K562 (cell line): ENCODE measurements around the gene SRGAP3.

Experiments
- DEAF1 ChIP-seq: fragments of 450-650 bp; formaldehyde crosslinking; IDR thresholded peaks from 2 replicates; pipeline ENCODE4 v1.4.0; 2020; ENCODE audit warnings: mild to moderate bottlenecking, moderate library complexity
- FOXP1 ChIP-seq: sonication (generic); formaldehyde crosslinking; IDR thresholded peaks from 2 replicates; pipeline ENCODE4 v1.8.0; 2022; ENCODE audit warnings: mild to moderate bottlenecking, missing genetic modification reagents
- IFI16 ChIP-seq: fragments of 250-450 bp; sonication (Bioruptor Pico); IDR thresholded peaks from 2 replicates; pipeline ENCODE4 v2.1.2; 2022; ENCODE audit warnings: mild to moderate bottlenecking, inconsistent platforms
- RAD21 ChIP-seq, 2 experiments: fragments of 250-450 bp in 1 of 2; fragments of 450-650 bp in 1 of 2; sonication (Bioruptor Pico) in 1 of 2; formaldehyde crosslinking in 1 of 2; IDR thresholded peaks in 1 of 2; conservative IDR thresholded peaks in 1 of 2; 2 replicates each; pipeline versions ENCODE4 v1.4.0 to v1.8.0; 2020 to 2022; ENCODE audit warnings: mild to moderate bottlenecking in 2 of 2, moderate library complexity in 1 of 2
- SAFB ChIP-seq: fragments of 200-400 bp; formaldehyde crosslinking; IDR thresholded peaks from 2 replicates; pipeline ENCODE4 v1.6.1; 2017; ENCODE audit warnings: low read depth, low read length, borderline replicate concordance
- SIN3A ChIP-seq, 2 experiments: fragments of 150-350 bp in 1 of 2; IDR thresholded peaks; 2 replicates each; pipeline ENCODE4 v1.6.1; 2011 to 2016; ENCODE audit warnings: borderline replicate concordance in 2 of 2, low read depth in 2 of 2, low read length in 2 of 2, mild to moderate bottlenecking in 2 of 2, moderate library complexity in 2 of 2; ENCODE audit not compliant: control insufficient read depth in 1 of 2
- TCF15 ChIP-seq: fragments of 250-450 bp; sonication (Bioruptor Pico); IDR thresholded peaks from 2 replicates; pipeline ENCODE4 v1.8.0; 2022; ENCODE audit warnings: moderate library complexity, mild to moderate bottlenecking, inconsistent platforms
- ZNF24 ChIP-seq: fragments of 450-650 bp; IDR thresholded peaks from 2 replicates; pipeline ENCODE4 v1.6.1; 2016

- no peak for TF ChIP-seq SIN3A (IDR thresholded peaks at IDR 0.05; ENCODE audit: borderline replicate concordance in 2 of 2, control insufficient read depth in 1 of 2, low read depth in 2 of 2, low read length in 2 of 2)
- no peak for TF ChIP-seq RAD21 (CRISPR knock-in tag; conservative IDR thresholded peaks at IDR 0.05 in 1 of 2, IDR thresholded peaks at IDR 0.05 in 1 of 2)
- no peak for TF ChIP-seq TCF15 (CRISPR knock-in tag)
- TF ChIP-seq ZNF24, result no peak
- TF ChIP-seq IFI16, result no peak
- TF ChIP-seq FOXP1 (CRISPR knock-in tag), result no peak
- TF ChIP-seq DEAF1 (CRISPR knock-in tag), result no peak
- no peak for TF ChIP-seq SAFB
Observed at GRCh38 chr3:9061634-9062033, 187.8 kb downstream of the SRGAP3 start.
